ENCODE measurements around the gene EBF3. TPM values are rescaled to one million over a fixed set of nuclear protein-coding genes. Genes with fewer than 3 reads are reported as not detected.

The EBF3 gene
- total RNA-seq, 1 donor from 2014 or later = 0.53 TPM

DNA sequence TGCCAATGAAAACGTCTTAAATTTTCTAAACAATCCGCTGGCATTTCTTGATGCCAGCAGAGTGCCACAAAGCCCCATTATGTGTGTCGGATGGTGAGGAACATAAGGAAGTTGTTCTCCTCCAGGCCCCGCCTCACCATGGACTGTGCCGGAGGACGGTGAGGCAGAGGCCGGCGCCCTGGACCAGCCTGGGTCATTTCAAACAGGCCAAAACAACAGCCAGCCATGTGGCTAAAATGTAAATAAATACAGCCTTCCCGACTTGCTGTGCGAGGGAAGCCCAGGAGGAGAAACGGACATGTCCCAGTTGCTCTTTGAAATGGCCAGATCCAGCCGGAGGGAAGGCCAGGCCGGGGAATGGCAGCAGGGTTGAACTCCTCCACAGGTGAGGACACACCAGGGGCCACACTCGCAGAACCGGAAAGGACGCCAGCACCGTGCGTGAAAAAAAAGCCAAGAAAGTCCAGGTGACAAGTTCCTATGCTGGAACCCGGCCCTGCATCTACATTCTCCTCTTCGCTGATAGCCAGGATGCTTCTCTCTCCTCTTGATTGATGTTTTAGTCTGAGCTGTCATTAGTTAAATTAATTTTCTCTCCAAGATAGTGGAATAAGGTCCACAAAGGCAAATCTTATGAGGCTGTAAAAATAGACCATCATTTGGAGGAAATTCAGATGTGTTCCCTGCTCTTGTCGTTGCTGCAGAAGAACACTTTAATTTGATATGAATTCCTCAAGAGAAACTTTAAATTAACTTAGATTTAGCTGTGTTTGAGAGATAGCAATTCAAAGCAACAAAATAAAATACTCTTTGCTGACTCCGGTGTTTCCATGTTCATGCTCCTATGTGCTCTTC, 64.6 kb downstream of the EBF3 start:
- Histone ChIP-seq H3K9me3 (no peaks in the 10 kb centered on the region), H3K36me3 (no peaks in the 10 kb centered on the region), H3K4me3 (no peak overlapping the region), H3K4me1 (no peaks in the 10 kb centered on the region), H3K27ac (no peak overlapping the region), H3K27me3 (ENCODE audit: low read depth) (peaks cover 73% of the 10 kb centered on the region)
- DNase-seq (no peak), ATAC-seq (no peak)
- intact Hi-C loops (cut with DNase I) = no loop called here
- TF ChIP-seq, protein P1, sequence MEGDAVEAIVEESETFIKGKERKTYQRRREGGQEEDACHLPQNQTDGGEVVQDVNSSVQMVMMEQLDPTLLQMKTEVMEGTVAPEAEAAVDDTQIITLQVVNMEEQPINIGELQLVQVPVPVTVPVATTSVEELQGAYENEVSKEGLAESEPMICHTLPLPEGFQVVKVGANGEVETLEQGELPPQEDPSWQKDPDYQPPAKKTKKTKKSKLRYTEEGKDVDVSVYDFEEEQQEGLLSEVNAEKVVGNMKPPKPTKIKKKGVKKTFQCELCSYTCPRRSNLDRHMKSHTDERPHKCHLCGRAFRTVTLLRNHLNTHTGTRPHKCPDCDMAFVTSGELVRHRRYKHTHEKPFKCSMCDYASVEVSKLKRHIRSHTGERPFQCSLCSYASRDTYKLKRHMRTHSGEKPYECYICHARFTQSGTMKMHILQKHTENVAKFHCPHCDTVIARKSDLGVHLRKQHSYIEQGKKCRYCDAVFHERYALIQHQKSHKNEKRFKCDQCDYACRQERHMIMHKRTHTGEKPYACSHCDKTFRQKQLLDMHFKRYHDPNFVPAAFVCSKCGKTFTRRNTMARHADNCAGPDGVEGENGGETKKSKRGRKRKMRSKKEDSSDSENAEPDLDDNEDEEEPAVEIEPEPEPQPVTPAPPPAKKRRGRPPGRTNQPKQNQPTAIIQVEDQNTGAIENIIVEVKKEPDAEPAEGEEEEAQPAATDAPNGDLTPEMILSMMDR (IDR thresholded peaks at IDR 0.05) = no peak

- H3K36me3 ChIP-seq = no peaks in the 10 kb centered on the region
- DNase-seq = no peak
- TF ChIP-seq, protein P1 (IDR thresholded peaks at IDR 0.05) = no peak
- intact Hi-C loops (cut with DNase I) = no loop called here
- H3K4me3 ChIP-seq = no peak overlapping the region
- no peak overlapping the region for H3K27ac ChIP-seq
- ATAC-seq = no peak
- H3K4me1 ChIP-seq = no peaks in the 10 kb centered on the region
- H3K9me3 ChIP-seq = no peaks in the 10 kb centered on the region
- H3K27me3 ChIP-seq (ENCODE audit: low read depth) = peaks cover 76% of the 10 kb centered on the region
Observed at GRCh38 chr10:129898706-129899268, 65.3 kb downstream of the EBF3 start.

DNA sequence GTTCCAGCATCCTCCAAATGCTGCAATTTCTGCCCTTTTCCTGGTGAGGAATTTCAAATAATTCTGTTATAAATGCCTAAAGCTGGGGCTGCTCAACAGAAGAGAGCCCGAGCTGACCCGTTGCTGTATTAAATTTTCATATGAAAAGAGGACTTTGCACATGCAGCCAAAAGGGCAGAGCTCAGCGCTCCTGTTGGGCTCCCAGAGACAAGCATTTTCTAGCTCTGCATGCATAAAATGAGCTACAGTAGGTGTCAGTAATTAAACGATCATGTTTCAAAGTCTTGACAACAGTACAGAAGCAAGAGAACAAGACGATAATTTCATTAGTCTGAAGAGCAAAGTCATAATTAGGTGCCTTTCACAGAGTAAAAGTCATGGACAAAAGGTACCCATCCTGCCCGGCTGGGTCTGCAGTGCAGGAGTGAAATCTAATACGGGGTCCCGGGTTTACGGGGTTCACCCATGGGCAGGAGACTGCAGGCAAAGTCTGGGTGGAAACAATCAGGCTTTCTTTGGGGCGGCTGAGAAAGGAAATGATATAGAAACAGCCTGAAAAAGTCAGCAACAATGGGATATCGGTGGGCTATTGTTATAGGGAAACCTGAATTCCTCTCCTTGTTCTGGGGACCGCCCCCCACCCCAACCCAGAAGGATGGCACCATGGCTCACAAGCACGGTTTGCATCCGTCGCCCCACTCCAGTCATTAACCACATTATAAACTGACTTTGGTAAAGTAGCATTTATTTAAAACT, 66.0 kb downstream of the EBF3 start:
- TF ChIP-seq, protein P1 (IDR thresholded peaks at IDR 0.05) = no peak
- Histone ChIP-seq H3K4me1 (no peaks in the 10 kb centered on the region), H3K27ac (no peak overlapping the region), H3K36me3 (no peaks in the 10 kb centered on the region), H3K4me3 (no peak overlapping the region), H3K9me3 (no peaks in the 10 kb centered on the region), H3K27me3 (ENCODE audit: low read depth) (peaks cover 76% of the 10 kb centered on the region)
- intact Hi-C loops (cut with DNase I) = no loop called here
- ATAC-seq = no peak
- no peak for DNase-seq

- TF ChIP-seq, protein P1 (IDR thresholded peaks at IDR 0.05) = no peak
- Histone ChIP-seq H3K4me1 (no peaks in the 10 kb centered on the region), H3K27ac (no peak overlapping the region), H3K9me3 (no peaks in the 10 kb centered on the region), H3K4me3 (no peak overlapping the region), H3K27me3 (ENCODE audit: low read depth) (peaks cover 77% of the 10 kb centered on the region), H3K36me3 (no peaks in the 10 kb centered on the region)
- DNase-seq = no peak
- ATAC-seq = no peak
- intact Hi-C loops (cut with DNase I) = no loop called here
Observed at GRCh38 chr10:129896860-129897200, 67.2 kb downstream of the EBF3 start.

GRCh38 chr10:129896136-129896859, 67.8 kb downstream of the EBF3 start:
- intact Hi-C loops (cut with DNase I) = no loop called here
- H3K27me3 ChIP-seq (ENCODE audit: low read depth) = peaks cover 76% of the 10 kb centered on the region

More at GRCh38 chr10:129896136-129896859, 67.8 kb downstream of the EBF3 start:
- H3K4me3 ChIP-seq = no peak overlapping the region
- no peaks in the 10 kb centered on the region for H3K9me3 ChIP-seq
- no peaks in the 10 kb centered on the region for H3K36me3 ChIP-seq
- H3K27ac ChIP-seq = no peak overlapping the region
- TF ChIP-seq, protein P1 (IDR thresholded peaks at IDR 0.05) = no peak
- H3K4me1 ChIP-seq = no peaks in the 10 kb centered on the region
- ATAC-seq (no peak), DNase-seq (no peak)

All from lower lobe of right lung (tissue), 2 donors.